Nephron progenitor cell (in vitro differentiated cells): ENCODE data around the gene SLC24A4.

Experiments used
- DNase-seq: peaks from one replicate; pipeline ENCODE4 v3.0.0; 2021
- H3K27ac Mint-ChIP-seq: 2 replicates; pipeline ENCODE4 v1.8.0; 2021; ENCODE audit warnings: mild to moderate bottlenecking, moderate library complexity, mixed read lengths
- H3K27me3 Mint-ChIP-seq: 2 replicates; pipeline ENCODE4 v1.8.0; 2021; ENCODE audit warnings: mild to moderate bottlenecking, low read depth, mixed read lengths; ENCODE audit not compliant: poor library complexity
- H3K36me3 Mint-ChIP-seq: 2 replicates; pipeline ENCODE4 v1.8.0; 2021; ENCODE audit warnings: low read depth, mixed read lengths
- H3K4me1 Mint-ChIP-seq: 2 replicates; pipeline ENCODE4 v1.8.0; 2021; ENCODE audit warnings: mixed read lengths
- H3K4me3 Mint-ChIP-seq: 2 replicates; pipeline ENCODE4 v1.8.0; 2021; ENCODE audit warnings: mild to moderate bottlenecking, moderate library complexity, mixed read lengths
- H3K9me3 Mint-ChIP-seq: 2 replicates; pipeline ENCODE4 v1.8.0; 2021; ENCODE audit warnings: mild to moderate bottlenecking, moderate library complexity, mixed read lengths
- CTCF ChIP-seq: fragments of 200-600 bp; sonication (generic); IDR thresholded peaks from 2 replicates; pipeline ENCODE4 v1.5.0; 2021; ENCODE audit warnings: antibody characterized with exemption

SLC24A4 gene

GRCh38 chr14:92310776-92311375, 12.1 kb upstream of the SLC24A4 start:
- Mint-ChIP-seq H3K4me1 (no peaks in the 10 kb centered on the region), H3K9me3 (no peaks in the 10 kb centered on the region), H3K4me3 (no peak overlapping the region), H3K27me3 (peaks cover 17% of the 10 kb centered on the region), H3K36me3 (no peaks in the 10 kb centered on the region), H3K27ac (no peak overlapping the region)
- DNase-seq: no peak
- no peak for TF ChIP-seq CTCF

GRCh38 chr14:92314182-92314581, 8.8 kb upstream of the SLC24A4 start:
- DNase-seq: no peak
- H3K9me3 Mint-ChIP-seq: no peaks in the 10 kb centered on the region
- no peaks in the 10 kb centered on the region for H3K4me1 Mint-ChIP-seq
- H3K36me3 Mint-ChIP-seq: no peaks in the 10 kb centered on the region
- H3K4me3 Mint-ChIP-seq: no peak overlapping the region
- peaks cover 41% of the 10 kb centered on the region for H3K27me3 Mint-ChIP-seq
- no peak overlapping the region for H3K27ac Mint-ChIP-seq
- no peak for TF ChIP-seq CTCF

GRCh38 chr14:92315050-92315805, 7.7 kb upstream of the SLC24A4 start:
- Mint-ChIP-seq H3K4me1 (no peaks in the 10 kb centered on the region), H3K27me3 (peaks cover 50% of the 10 kb centered on the region), H3K9me3 (no peaks in the 10 kb centered on the region), H3K36me3 (no peaks in the 10 kb centered on the region), H3K4me3 (no peak overlapping the region), H3K27ac (no peak overlapping the region)
- TF ChIP-seq CTCF: no peak
- DNase-seq: no peak

- TF ChIP-seq CTCF: no peak
- DNase-seq: no peak
- Mint-ChIP-seq H3K27me3 (peaks cover 57% of the 10 kb centered on the region), H3K36me3 (no peaks in the 10 kb centered on the region), H3K27ac (no peak overlapping the region), H3K4me1 (no peaks in the 10 kb centered on the region), H3K9me3 (no peaks in the 10 kb centered on the region), H3K4me3 (no peak overlapping the region)
Measured at GRCh38 chr14:92316176-92316575, 6.8 kb upstream of the SLC24A4 start.

- Mint-ChIP-seq H3K9me3 (no peaks in the 10 kb centered on the region), H3K4me1 (peaks cover 6% of the 10 kb centered on the region), H3K36me3 (no peaks in the 10 kb centered on the region), H3K27me3 (peaks cover 62% of the 10 kb centered on the region), H3K4me3 (no peak overlapping the region), H3K27ac (no peak overlapping the region)
- DNase-seq: no peak
- TF ChIP-seq CTCF: no peak
Measured at GRCh38 chr14:92316937-92317336, 6.0 kb upstream of the SLC24A4 start.

- H3K36me3 Mint-ChIP-seq: no peaks in the 10 kb centered on the region
- no peak overlapping the region for H3K4me3 Mint-ChIP-seq
- H3K27ac Mint-ChIP-seq: no peak overlapping the region
- H3K27me3 Mint-ChIP-seq: peaks cover 68% of the 10 kb centered on the region
- peaks cover 9% of the 10 kb centered on the region for H3K4me1 Mint-ChIP-seq
- no peak for TF ChIP-seq CTCF
- no peaks in the 10 kb centered on the region for H3K9me3 Mint-ChIP-seq
- DNase-seq: no peak
Measured at GRCh38 chr14:92317511-92317910, 5.5 kb upstream of the SLC24A4 start.
